Measurements from ENCODE around the gene PREP. TPM values are rescaled to one million over a fixed set of nuclear protein-coding genes. Genes with fewer than 3 reads are reported as not detected.

The PREP gene
- total and polyA plus RNA-seq, 2 of the 8 experiments (the other 6 are each of a cell fraction or from before 2014, with no cell fraction given): 26.8 to 70.0 TPM

- Histone ChIP-seq H2BK15ac (ENCODE audit: low read length) (no peak overlapping the region), H3K18ac (ENCODE audit: extremely low read depth, low read length) (no peak overlapping the region)
- CTCF ChIA-PET (ENCODE audit: partially characterized antibody): interaction anchor here (1.0 to 5.4 kb wide), 18 partner anchors 8 to 459 kb away, joined by 3 to 47 read pairs (median 6); partner anchors contain the start of gene HACE1
Measured at GRCh38 chr6:105318660-105319059, 84.2 kb downstream of the PREP start.

More at GRCh38 chr6:105318660-105319059, 84.2 kb downstream of the PREP start:
- FAIRE-seq (no peak), DNase-seq (ENCODE audit: low read depth in 1 of 2, low spot score in 2 of 2) (no peak)
- Histone ChIP-seq H2BK20ac (ENCODE audit: low read length) (no peak overlapping the region), H3K23me2 (ENCODE audit: low read depth, low read length) (no peaks in the 10 kb centered on the region), H3K9me3 (ENCODE audit: insufficient read depth in 2 of 2, low read depth in 1 of 2, low read length in 1 of 2) (no peaks in the 10 kb centered on the region), H3K14ac (ENCODE audit: insufficient read length) (no peak overlapping the region), H3K36me3 (ENCODE audit: control insufficient read depth in 2 of 4, insufficient read depth in 4 of 4, low read length in 3 of 4) (peaks cover 0 to 16% (median 13%) of the 10 kb centered on the region in 4 experiments; a peak in 6 of 8 replicates), H3K4me2 (ENCODE audit: insufficient read depth in 1 of 2, low read depth in 2 of 2, low read length in 2 of 2) (no peak overlapping the region), H2BK5ac (ENCODE audit: low read depth, low read length) (no peak overlapping the region), H2AFZ (ENCODE audit: low read length) (no peak overlapping the region), H4K20me1 (replicated peaks in 1 of 2; ENCODE audit: control insufficient read depth in 1 of 2, insufficient read depth in 2 of 2, low read length in 2 of 2) (peaks cover 2 to 3% of the 10 kb centered on the region in 2 experiments), H3K56ac (replicated peaks; ENCODE audit: insufficient read length, low read depth, low read length) (no peak overlapping the region), H2BK120ac (replicated peaks; ENCODE audit: low read depth, low read length) (no peak overlapping the region), H3K4me1 (replicated peaks in 1 of 4; ENCODE audit: control insufficient read depth in 3 of 4, insufficient read depth in 4 of 4, low read length in 3 of 4) (no peaks in the 10 kb centered on the region), H4K8ac (ENCODE audit: extremely low read depth, insufficient read depth, low read length) (no peak overlapping the region), H3K23ac (ENCODE audit: insufficient read length) (no peak overlapping the region), H3K27me3 (replicated peaks in 1 of 4; ENCODE audit: control insufficient read depth in 3 of 4, extremely low read depth in 1 of 4, insufficient read depth in 3 of 4, low read length in 3 of 4) (no peaks in the 10 kb centered on the region), H2BK12ac (ENCODE audit: low read depth, low read length) (no peak overlapping the region), H3K4me3 (ENCODE audit: extremely low read depth in 1 of 4, insufficient read depth in 2 of 4, low read depth in 3 of 4, low read length in 4 of 4) (no peak overlapping the region), H3K27ac (ENCODE audit: low read depth, low read length) (no peak overlapping the region), H3K9ac (replicated peaks in 1 of 4; ENCODE audit: extremely low read depth in 1 of 4, low read depth in 3 of 4, low read length in 3 of 4) (no peak overlapping the region), H4K5ac (ENCODE audit: insufficient read length, low read depth, low read length) (no peak overlapping the region), H2AK5ac (ENCODE audit: low read depth, low read length) (no peak overlapping the region), H3K4ac (replicated peaks; ENCODE audit: insufficient read length, low read depth, low read length) (no peak overlapping the region), H4K91ac (replicated peaks; ENCODE audit: insufficient read length, low read length) (no peak overlapping the region), H3K79me1 (ENCODE audit: low read depth, low read length) (no peaks in the 10 kb centered on the region; the same call in 1 of the 2 replicates), H3K79me2 (ENCODE audit: control insufficient read depth in 1 of 2, insufficient read depth in 2 of 2, low read length in 2 of 2) (no peaks in the 10 kb centered on the region)
- POLR2A ChIA-PET (ENCODE audit: partially characterized antibody): interaction anchor here (0.6 kb wide), 1 partner anchor 69 kb away, joined by 3 read pairs; no protein-coding TSS in a partner anchor
- TF ChIP-seq RBBP5 (IDR thresholded peaks at IDR 0.05; ENCODE audit: borderline replicate concordance, low read depth, low read length) (no peak), FOSL1 (IDR thresholded peaks at IDR 0.05; ENCODE audit: insufficient read depth, low read depth, low read length) (no peak), SUZ12 (IDR thresholded peaks at IDR 0.05; ENCODE audit: low read length) (no peak), TBP (IDR thresholded peaks at IDR 0.05; ENCODE audit: low read depth, low read length) (no peak), RNF2 (IDR thresholded peaks at IDR 0.05; ENCODE audit: borderline replicate concordance, low read depth, low read length, missing control alignments, poor library complexity, severe bottlenecking) (no peak), SP1 (IDR thresholded peaks at IDR 0.05; ENCODE audit: low read depth, low read length) (no peak), PHF8 (conservative IDR thresholded peaks at IDR 0.05; ENCODE audit: low read depth, low read length) (no peak), POLR2AphosphoS5 (IDR thresholded peaks at IDR 0.05; ENCODE audit: low read depth, low read length) (no peak)
- WGBS, 2 experiments (ENCODE audit: extremely low coverage in 1 of 2, insufficient coverage in 1 of 2, insufficient read length in 1 of 2, insufficient replicate concordance in 2 of 2, low coverage in 1 of 2, low lambda C conversion rate in 2 of 2, missing lambda C conversion rate in 1 of 2): 85% methylated on average over 7 of the region's 7 CpGs; no CpG with 5 or more reads in 1 of the 2 experiments

All from H1 (cell line).